Activated CD8-positive, alpha-beta T cell treated with anti-CD3 and anti-CD28 coated beads, Interleukin-2, amount 10 ng/mL, durations not matched to agents 7 days and 5 days (primary cell): ENCODE results near the gene SBNO2. TPM values are rescaled to one million over a fixed set of nuclear protein-coding genes. Genes with fewer than 3 reads are reported as not detected.
"Not testable (repeated sequence)": the region's sequence is repeated elsewhere in the genome, so short reads cannot be mapped to it uniquely, and the experiment has no call there.

Experiments
- ATAC-seq: fragments of 150-1000 bp; cut with Tn5 transposase; one replicate; pipeline ENCODE4 v1.10.0; 2021; ENCODE audit warnings: moderate library complexity
- CTCF ChIA-PET: fragments of 350-600 bp; sonication (Branson Sonifier 250); formaldehyde crosslinking; loops from one replicate; lab custom pipeline; 2021; ENCODE audit warnings: antibody characterized with exemption; lab: Charles Lee
- POLR2A ChIA-PET: fragments of 350-600 bp; sonication (Branson Sonifier 250); formaldehyde crosslinking; loops from one replicate; lab custom pipeline; 2021; ENCODE audit warnings: antibody characterized with exemption; lab: Charles Lee
- DNase-seq: peaks from one replicate; pipeline ENCODE4 v3.0.0-alpha.2; 2020
- H3K27ac Mint-ChIP-seq: one replicate; pipeline ENCODE4 v1.8.0; 2021; ENCODE audit warnings: mild to moderate bottlenecking, mixed read lengths
- H3K27me3 Mint-ChIP-seq: one replicate; pipeline ENCODE4 v1.8.0; 2021; ENCODE audit warnings: low read depth, mixed read lengths
- H3K36me3 Mint-ChIP-seq: one replicate; pipeline ENCODE4 v1.8.0; 2021; ENCODE audit warnings: low read depth, mixed read lengths
- H3K4me1 Mint-ChIP-seq: one replicate; pipeline ENCODE4 v1.8.0; 2021; ENCODE audit warnings: low read depth, mixed read lengths
- H3K4me3 Mint-ChIP-seq: one replicate; pipeline ENCODE4 v1.8.0; 2021; ENCODE audit warnings: mild to moderate bottlenecking, mixed read lengths
- H3K9me3 Mint-ChIP-seq: one replicate; pipeline ENCODE4 v1.8.0; 2022; ENCODE audit warnings: mixed read lengths; ENCODE audit not compliant: insufficient read depth
- total RNA-seq, 2 experiments: library from RNA; stranded (reverse); gene quantifications; one replicate each; pipeline ENCODE4 v1.2.3, GENCODE V29; 2021

SBNO2 gene
- total RNA-seq, 2 experiments from 2014 or later: 58.6 to 70.5 TPM

GRCh38 chr19:1217366-1217765 is 43.3 kb upstream of the SBNO2 start:
- Mint-ChIP-seq H3K4me3 (no peak overlapping the region), H3K27ac (no peak overlapping the region), H3K36me3 (peaks cover 11% of the 10 kb centered on the region), H3K27me3 (no peaks in the 10 kb centered on the region), H3K4me1 (peaks cover 19% of the 10 kb centered on the region), H3K9me3 (no peaks in the 10 kb centered on the region)
- ATAC-seq (no peak), DNase-seq (no peak)
- CTCF ChIA-PET: interaction anchor here (0.9 to 2.2 kb wide), 3 partner anchors 27 to 104 kb away, joined by 3 to 6 read pairs (median 4); no protein-coding TSS in a partner anchor
- POLR2A ChIA-PET: interaction anchor here (1.0 kb wide), 1 partner anchor 52 kb away, joined by 3 read pairs; the partner anchor contains the start of gene CIRBP

- Mint-ChIP-seq H3K27ac (no peak overlapping the region), H3K4me1 (peaks cover 20% of the 10 kb centered on the region), H3K36me3 (peaks cover 12% of the 10 kb centered on the region), H3K4me3 (no peak overlapping the region), H3K9me3 (no peaks in the 10 kb centered on the region), H3K27me3 (no peaks in the 10 kb centered on the region)
- ATAC-seq (no peak), DNase-seq (no peak)
- ChIA-PET CTCF (interaction anchor here (2.2 kb wide), 1 partner anchor 103 kb away, joined by 6 read pairs; no protein-coding TSS in a partner anchor), POLR2A (no interaction called here)
Measured at GRCh38 chr19:1216756-1217155, 42.7 kb upstream of the SBNO2 start.

GRCh38 chr19:1214862-1215731 is 41.0 kb upstream of the SBNO2 start:
- peak overlapping the region; percentile 43 for H3K27ac Mint-ChIP-seq
- H3K9me3 Mint-ChIP-seq: no peaks in the 10 kb centered on the region
- no peak overlapping the region for H3K4me3 Mint-ChIP-seq
- no peaks in the 10 kb centered on the region for H3K27me3 Mint-ChIP-seq
- no peak for DNase-seq
- H3K4me1 Mint-ChIP-seq: peaks cover 26% of the 10 kb centered on the region
- ChIA-PET POLR2A (interaction anchor here (1.6 kb wide), 1 partner anchor 54 kb away, joined by 5 read pairs; the partner anchor contains the start of gene CIRBP), CTCF (interaction anchor here (1.0 to 2.2 kb wide), 6 partner anchors 8 to 102 kb away, joined by 3 to 10 read pairs (median 6); partner anchors contain the start of gene ATP5F1D)
- H3K36me3 Mint-ChIP-seq: peaks cover 18% of the 10 kb centered on the region
- no peak for ATAC-seq

- Mint-ChIP-seq H3K27ac (peak overlapping the region; percentile 91), H3K27me3 (no peaks in the 10 kb centered on the region), H3K4me3 (peak overlapping the region; percentile 60), H3K9me3 (no peaks in the 10 kb centered on the region), H3K4me1 (peaks cover 32% of the 10 kb centered on the region), H3K36me3 (peaks cover 21% of the 10 kb centered on the region)
- ATAC-seq: no peak
- ChIA-PET CTCF (interaction anchor here (0.8 to 2.0 kb wide), 10 partner anchors 9 to 351 kb away, joined by 3 to 10 read pairs (median 4); partner anchors contain the start of gene ATP5F1D), POLR2A (interaction anchor here (0.6 kb wide), 1 partner anchor 55 kb away, joined by 3 read pairs; no protein-coding TSS in a partner anchor)
- DNase-seq: no peak
Measured at GRCh38 chr19:1214299-1214861, 40.3 kb upstream of the SBNO2 start.

- peak; percentile 58 for DNase-seq
- POLR2A ChIA-PET: interaction anchor here (0.6 kb wide), 1 partner anchor 56 kb away, joined by 3 read pairs; no protein-coding TSS in a partner anchor
Measured at GRCh38 chr19:1213391-1214286, 39.6 kb upstream of the SBNO2 start.

GRCh38 chr19:1211494-1212234 is 37.6 kb upstream of the SBNO2 start:
- H3K27me3 Mint-ChIP-seq: no peaks in the 10 kb centered on the region
- no peak overlapping the region for H3K4me3 Mint-ChIP-seq
- H3K4me1 Mint-ChIP-seq: peaks cover 41% of the 10 kb centered on the region
- ChIA-PET CTCF (interaction anchor here (0.9 to 2.3 kb wide), 2 partner anchors 32 to 145 kb away, joined by 3 to 7 read pairs; no protein-coding TSS in a partner anchor), POLR2A (interaction anchor here (0.7 kb wide), 2 partner anchors 126 to 919 kb away, joined by 3 read pairs; no protein-coding TSS in a partner anchor)
- no peak for ATAC-seq
- peaks cover 38% of the 10 kb centered on the region for H3K36me3 Mint-ChIP-seq
- H3K9me3 Mint-ChIP-seq: no peaks in the 10 kb centered on the region
- DNase-seq: no peak
- H3K27ac Mint-ChIP-seq: peak overlapping the region; percentile 52

More at GRCh38 chr19:1213391-1214286, 39.6 kb upstream of the SBNO2 start:
- Mint-ChIP-seq H3K36me3 (peaks cover 25% of the 10 kb centered on the region), H3K27me3 (no peaks in the 10 kb centered on the region), H3K4me3 (peak overlapping the region; percentile 60), H3K27ac (peak overlapping the region; percentile 91), H3K4me1 (peaks cover 35% of the 10 kb centered on the region), H3K9me3 (no peaks in the 10 kb centered on the region)
- CTCF ChIA-PET: interaction anchor here (0.8 to 2.0 kb wide), 10 partner anchors 9 to 350 kb away, joined by 3 to 10 read pairs (median 4); partner anchors contain the start of gene ATP5F1D
- peak; percentile 65 for ATAC-seq

- Mint-ChIP-seq H3K4me3 (no peak overlapping the region), H3K27me3 (no peaks in the 10 kb centered on the region)
- CTCF ChIA-PET: interaction anchor here (1.6 to 2.3 kb wide), 2 partner anchors 34 to 97 kb away, joined by 5 to 7 read pairs; no protein-coding TSS in a partner anchor
Measured at GRCh38 chr19:1210227-1210538, 36.1 kb upstream of the SBNO2 start.

GRCh38 chr19:1208830-1209229 is 34.8 kb upstream of the SBNO2 start:
- H3K9me3 Mint-ChIP-seq, H3K27ac Mint-ChIP-seq, DNase-seq, ATAC-seq, H3K27me3 Mint-ChIP-seq, POLR2A ChIA-PET: not testable (repeated sequence)
- Mint-ChIP-seq H3K36me3 (peaks cover 37% of the 10 kb centered on the region), H3K4me1 (peaks cover 35% of the 10 kb centered on the region), H3K4me3 (peak overlapping the region; percentile 18)
- CTCF ChIA-PET: interaction anchor here (1.6 kb wide), 1 partner anchor 95 kb away, joined by 5 read pairs; no protein-coding TSS in a partner anchor

More at GRCh38 chr19:1210227-1210538, 36.1 kb upstream of the SBNO2 start:
- POLR2A ChIA-PET: interaction anchor here (0.6 to 0.7 kb wide), 2 partner anchors 93 to 97 kb away, joined by 3 read pairs; no protein-coding TSS in a partner anchor
- Mint-ChIP-seq H3K36me3 (peaks cover 40% of the 10 kb centered on the region), H3K4me1 (peaks cover 35% of the 10 kb centered on the region), H3K27ac (peak overlapping the region; percentile 25), H3K9me3 (no peaks in the 10 kb centered on the region)
- ATAC-seq: no peak
- DNase-seq: no peak

- peaks cover 37% of the 10 kb centered on the region for H3K4me1 Mint-ChIP-seq
- CTCF ChIA-PET: interaction anchor here (0.6 kb wide), 1 partner anchor 32 kb away, joined by 3 read pairs; no protein-coding TSS in a partner anchor
- H3K4me3 Mint-ChIP-seq: peak overlapping the region; percentile 97
- no peaks in the 10 kb centered on the region for H3K9me3 Mint-ChIP-seq
- peak overlapping the region; percentile 93 for H3K27ac Mint-ChIP-seq
- no peaks in the 10 kb centered on the region for H3K27me3 Mint-ChIP-seq
- ATAC-seq (peak; percentile 5), DNase-seq (peak; percentile 57)
- POLR2A ChIA-PET: no interaction called here
- peaks cover 28% of the 10 kb centered on the region for H3K36me3 Mint-ChIP-seq
Measured at GRCh38 chr19:1206864-1207450, 32.9 kb upstream of the SBNO2 start.
